Fibroblast of skin of abdomen (primary cell): ENCODE data around the gene CACNA1B.
"Not testable (repeated sequence)": the region's sequence is repeated elsewhere in the genome, so short reads cannot be mapped to it uniquely, and the experiment has no call there.

Source experiments
- DNase-seq: peaks from one replicate; pipeline ENCODE4 v3.0.0-alpha.2; 2013

CACNA1B gene

GRCh38 chr9:138019514-138019913 is 141.9 kb downstream of the CACNA1B start:
- not testable (repeated sequence) for DNase-seq

GRCh38 chr9:138020120-138020794 is 142.7 kb downstream of the CACNA1B start:
- DNase-seq, result no peak

- DNase-seq, result no peak
Measured at GRCh38 chr9:138020795-138021182, 143.2 kb downstream of the CACNA1B start.

GRCh38 chr9:138021251-138022056 is 143.9 kb downstream of the CACNA1B start:
- no peak for DNase-seq

GRCh38 chr9:138022121-138022741 is 144.6 kb downstream of the CACNA1B start:
- DNase-seq, result no peak

- no peak for DNase-seq
Measured at GRCh38 chr9:138022756-138023393, 145.3 kb downstream of the CACNA1B start.

- DNase-seq, result no peak
Measured at GRCh38 chr9:138023394-138024124, 146.0 kb downstream of the CACNA1B start.

- no peak for DNase-seq
Measured at GRCh38 chr9:138024131-138024530, 146.5 kb downstream of the CACNA1B start.

GRCh38 chr9:138024831-138025291 is 147.3 kb downstream of the CACNA1B start:
- no peak for DNase-seq

GRCh38 chr9:138025417-138025816 is 147.8 kb downstream of the CACNA1B start:
- no peak for DNase-seq

GRCh38 chr9:138025908-138026307 is 148.3 kb downstream of the CACNA1B start:
- no peak for DNase-seq

GRCh38 chr9:138028596-138028995 is 151.0 kb downstream of the CACNA1B start:
- no peak for DNase-seq

- no peak for DNase-seq
Measured at GRCh38 chr9:138031186-138031585, 153.6 kb downstream of the CACNA1B start.

GRCh38 chr9:138033950-138034349 is 156.4 kb downstream of the CACNA1B start:
- DNase-seq, result no peak

- no peak for DNase-seq
Measured at GRCh38 chr9:138037140-138037539, 159.6 kb downstream of the CACNA1B start.

- DNase-seq, result no peak
Measured at GRCh38 chr9:138038244-138038671, 160.7 kb downstream of the CACNA1B start.

GRCh38 chr9:138040446-138041430 is 163.2 kb downstream of the CACNA1B start:
- DNase-seq, result no peak

- no peak for DNase-seq
Measured at GRCh38 chr9:138042146-138042545, 164.6 kb downstream of the CACNA1B start.

- no peak for DNase-seq
Measured at GRCh38 chr9:138042640-138043039, 165.1 kb downstream of the CACNA1B start.

GRCh38 chr9:138043061-138043410 is 165.5 kb downstream of the CACNA1B start:
- DNase-seq, result no peak
